OCI-LY3 (cell line): Measurements from ENCODE around the gene ANK3.

ENCODE experiments used
- H2AFZ ChIP-seq: fragments of 200-600, 300-600 bp; shearing (Covaris generic); 2 replicates; pipeline ENCODE4 v1.6.0; 2014; ENCODE audit warnings: antibody characterized with exemption, low read depth, low read length
- H3K27ac ChIP-seq: fragments of 200-600, 300-600 bp; sonication (generic); 2 replicates; pipeline ENCODE4 v1.5.1; 2014; ENCODE audit warnings: mild to moderate bottlenecking, low read length, moderate library complexity, mixed read lengths
- H3K27me3 ChIP-seq: fragments of 200-600, 300-600 bp; sonication (generic); 2 replicates; pipeline ENCODE4 v1.6.1; 2014; ENCODE audit warnings: low read depth, low read length, mixed read lengths
- H3K36me3 ChIP-seq: fragments of 200-600, 300-600 bp; sonication (generic); replicated peaks from 2 replicates; pipeline ENCODE3; 2014; ENCODE audit warnings: low read depth, low read length, mixed read lengths
- H3K4me1 ChIP-seq: fragments of 300-600, 200-600 bp; sonication (generic); 2 replicates; pipeline ENCODE4 v1.6.1; 2014; ENCODE audit warnings: low read length, mixed read lengths
- H3K4me2 ChIP-seq: fragments of 200-600, 300-600 bp; sonication (generic); 2 replicates; pipeline ENCODE4 v1.6.1; 2014; ENCODE audit warnings: low read length, mixed read lengths
- H3K4me3 ChIP-seq: fragments of 300-600, 200-600 bp; sonication (generic); 2 replicates; pipeline ENCODE4 v1.5.1; 2014; ENCODE audit warnings: antibody characterized with exemption, mild to moderate bottlenecking, low read length, moderate library complexity
- H3K79me2 ChIP-seq: fragments of 300-600, 200-600 bp; shearing (Covaris generic); 2 replicates; pipeline ENCODE4 v1.6.1; 2014; ENCODE audit warnings: mild to moderate bottlenecking, low read length, mixed read lengths
- H3K9ac ChIP-seq: fragments of 300-600, 200-600 bp; shearing (Covaris generic); 2 replicates; pipeline ENCODE4 v1.6.0; 2014; ENCODE audit warnings: mild to moderate bottlenecking, low read length, moderate library complexity
- H3K9me3 ChIP-seq: fragments of 200-600, 300-600 bp; shearing (Covaris generic); 2 replicates; pipeline ENCODE4 v1.6.1; 2014; ENCODE audit warnings: low read length, mixed read lengths; ENCODE audit not compliant: insufficient read depth
- H4K20me1 ChIP-seq: fragments of 200-600, 300-600 bp; sonication (generic); 2 replicates; pipeline ENCODE4 v1.6.1; 2016; ENCODE audit warnings: low read length, mixed read lengths; ENCODE audit not compliant: insufficient read depth
- EZH2phosphoT487 ChIP-seq: fragments of 200-600 bp; shearing (Covaris generic); IDR thresholded peaks from 2 replicates; pipeline ENCODE4 v1.6.1; 2018; ENCODE audit warnings: antibody characterized with exemption, mixed run types, low read depth
- TF ChIP-seq, protein P1 (sequence below): fragments of 200-600, 300-600 bp; sonication (generic); IDR thresholded peaks from 2 replicates; pipeline ENCODE4 v1.5.1; 2014; ENCODE audit warnings: antibody characterized with exemption, low read length, low read depth

ANK3 gene

GRCh38 chr10:60423920-60424319 lies 34.2 kb upstream of the ANK3 start:
- no peak for TF ChIP-seq EZH2phosphoT487
- TF ChIP-seq, protein P1, sequence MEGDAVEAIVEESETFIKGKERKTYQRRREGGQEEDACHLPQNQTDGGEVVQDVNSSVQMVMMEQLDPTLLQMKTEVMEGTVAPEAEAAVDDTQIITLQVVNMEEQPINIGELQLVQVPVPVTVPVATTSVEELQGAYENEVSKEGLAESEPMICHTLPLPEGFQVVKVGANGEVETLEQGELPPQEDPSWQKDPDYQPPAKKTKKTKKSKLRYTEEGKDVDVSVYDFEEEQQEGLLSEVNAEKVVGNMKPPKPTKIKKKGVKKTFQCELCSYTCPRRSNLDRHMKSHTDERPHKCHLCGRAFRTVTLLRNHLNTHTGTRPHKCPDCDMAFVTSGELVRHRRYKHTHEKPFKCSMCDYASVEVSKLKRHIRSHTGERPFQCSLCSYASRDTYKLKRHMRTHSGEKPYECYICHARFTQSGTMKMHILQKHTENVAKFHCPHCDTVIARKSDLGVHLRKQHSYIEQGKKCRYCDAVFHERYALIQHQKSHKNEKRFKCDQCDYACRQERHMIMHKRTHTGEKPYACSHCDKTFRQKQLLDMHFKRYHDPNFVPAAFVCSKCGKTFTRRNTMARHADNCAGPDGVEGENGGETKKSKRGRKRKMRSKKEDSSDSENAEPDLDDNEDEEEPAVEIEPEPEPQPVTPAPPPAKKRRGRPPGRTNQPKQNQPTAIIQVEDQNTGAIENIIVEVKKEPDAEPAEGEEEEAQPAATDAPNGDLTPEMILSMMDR: no peak
- no peaks in the 10 kb centered on the region for H3K79me2 ChIP-seq
- no peaks in the 10 kb centered on the region for H3K27me3 ChIP-seq
- no peaks in the 10 kb centered on the region for H3K36me3 ChIP-seq
- no peaks in the 10 kb centered on the region for H3K9me3 ChIP-seq
- H3K4me2 ChIP-seq: no peak overlapping the region
- H3K4me1 ChIP-seq: no peaks in the 10 kb centered on the region
- no peaks in the 10 kb centered on the region for H4K20me1 ChIP-seq
- H3K27ac ChIP-seq: no peak overlapping the region
- no peak overlapping the region for H2AFZ ChIP-seq
- no peak overlapping the region for H3K4me3 ChIP-seq
- no peak overlapping the region for H3K9ac ChIP-seq

DNA sequence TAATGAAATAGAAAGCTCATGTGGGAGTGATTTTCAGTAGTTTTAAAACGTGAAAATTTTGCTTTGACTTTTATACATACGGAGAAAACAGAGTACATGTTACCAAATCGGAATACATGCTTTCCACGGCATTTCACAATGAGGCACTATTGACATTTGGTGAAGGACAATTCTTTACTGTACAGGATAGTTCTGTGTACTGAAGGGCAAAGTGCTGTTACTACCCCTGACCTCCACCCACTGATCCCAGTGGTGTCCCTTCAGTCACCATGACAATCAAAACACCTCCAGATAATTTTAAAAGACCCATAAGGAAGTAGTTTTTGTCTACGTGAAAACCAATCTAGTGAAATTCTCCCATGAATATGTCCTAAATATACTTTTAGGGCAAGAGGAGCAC lies 33.1 kb upstream of the ANK3 start:
- H3K9ac ChIP-seq: no peak overlapping the region
- H3K4me1 ChIP-seq: peaks cover 4% of the 10 kb centered on the region
- H3K4me2 ChIP-seq: no peak overlapping the region
- H3K9me3 ChIP-seq: no peaks in the 10 kb centered on the region
- TF ChIP-seq EZH2phosphoT487: no peak
- TF ChIP-seq, protein P1: no peak
- H4K20me1 ChIP-seq: no peaks in the 10 kb centered on the region
- no peak overlapping the region for H2AFZ ChIP-seq
- no peak overlapping the region for H3K27ac ChIP-seq
- H3K36me3 ChIP-seq: no peaks in the 10 kb centered on the region
- no peaks in the 10 kb centered on the region for H3K27me3 ChIP-seq
- no peak overlapping the region for H3K4me3 ChIP-seq
- no peaks in the 10 kb centered on the region for H3K79me2 ChIP-seq

DNA sequence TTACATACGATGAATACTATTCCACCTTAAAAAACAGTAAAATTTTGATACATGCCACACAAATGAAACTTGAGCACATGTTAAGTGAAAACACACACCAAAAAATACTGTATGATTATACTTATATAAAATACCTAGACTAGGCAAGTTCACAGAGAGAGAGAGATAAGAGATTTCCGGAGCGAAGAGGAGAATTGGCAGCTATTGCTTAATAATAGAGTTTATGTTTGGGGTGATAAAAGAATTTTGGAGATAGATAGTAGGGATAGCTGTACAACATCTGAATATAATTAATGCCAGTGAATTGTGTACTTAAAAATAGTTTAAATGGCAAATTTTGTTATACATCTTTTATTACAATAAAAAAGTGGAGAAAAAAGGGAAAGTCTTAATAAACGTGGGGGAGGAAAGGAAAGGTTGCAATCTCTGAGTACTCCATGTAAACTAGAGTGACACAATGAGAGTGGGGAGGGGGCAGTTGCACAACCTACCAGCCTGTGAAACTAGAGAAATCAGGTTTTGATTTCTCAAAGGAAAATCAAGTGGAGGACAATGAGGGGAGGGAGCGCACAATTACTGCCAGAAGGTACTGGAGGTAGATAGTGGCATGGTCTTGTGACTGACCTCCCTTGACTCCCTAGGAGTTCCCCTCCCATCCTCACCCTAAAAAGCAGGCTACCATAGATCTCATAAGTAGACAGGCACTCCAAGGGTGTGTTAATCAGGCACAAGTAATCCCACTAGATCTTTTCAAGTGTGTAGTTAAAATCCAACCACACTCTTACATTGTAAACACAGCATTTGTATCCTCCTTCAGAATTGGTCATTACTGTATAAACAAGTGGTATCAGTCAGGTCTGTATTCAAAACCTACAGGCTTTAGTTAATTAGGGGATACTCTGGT lies 31.6 kb upstream of the ANK3 start:
- Histone ChIP-seq H3K4me2 (no peak overlapping the region), H3K27me3 (no peaks in the 10 kb centered on the region), H2AFZ (no peak overlapping the region), H3K9ac (no peak overlapping the region), H3K79me2 (no peaks in the 10 kb centered on the region), H3K4me1 (peaks cover 11% of the 10 kb centered on the region), H3K9me3 (no peaks in the 10 kb centered on the region), H4K20me1 (no peaks in the 10 kb centered on the region), H3K4me3 (no peak overlapping the region), H3K36me3 (no peaks in the 10 kb centered on the region), H3K27ac (no peak overlapping the region)
- TF ChIP-seq, protein P1: no peak
- TF ChIP-seq EZH2phosphoT487: no peak

DNA sequence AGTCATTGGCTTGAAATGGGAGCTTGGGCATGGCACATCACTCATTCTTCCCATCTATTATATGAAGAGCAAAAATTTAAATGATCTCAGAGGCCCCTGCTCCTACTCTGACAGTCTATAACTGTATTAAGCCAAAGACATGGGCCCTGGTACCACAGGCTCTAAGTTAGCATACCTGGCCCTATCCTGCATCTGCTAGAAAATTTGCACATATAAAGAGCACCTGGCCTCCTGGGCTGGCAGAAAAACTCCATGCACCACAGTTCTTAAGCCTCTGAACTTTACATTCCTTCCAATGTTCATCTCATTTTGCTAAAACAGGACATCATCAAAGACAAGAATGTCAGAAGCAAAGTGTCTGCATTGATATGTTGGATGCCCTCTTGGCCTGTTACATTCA lies 29.6 kb upstream of the ANK3 start:
- Histone ChIP-seq H3K36me3 (no peaks in the 10 kb centered on the region), H3K9me3 (no peaks in the 10 kb centered on the region), H4K20me1 (no peaks in the 10 kb centered on the region), H2AFZ (no peak overlapping the region), H3K27ac (no peak overlapping the region), H3K4me2 (no peak overlapping the region), H3K4me3 (no peak overlapping the region), H3K9ac (no peak overlapping the region), H3K79me2 (no peaks in the 10 kb centered on the region), H3K4me1 (peaks cover 11% of the 10 kb centered on the region), H3K27me3 (no peaks in the 10 kb centered on the region)
- no peak for TF ChIP-seq EZH2phosphoT487
- TF ChIP-seq, protein P1: no peak
